Upper lobe of right lung (tissue), 1 donor: ENCODE results near the gene PTBP2. TPM values are rescaled to one million over a fixed set of nuclear protein-coding genes. Genes with fewer than 3 reads are reported as not detected.

Experiments
- ATAC-seq: fragments of 200-7000 bp; cut with Tn5 transposase; one replicate; pipeline ENCODE4 v1.9.1; 2020; ENCODE audit warnings: mild to moderate bottlenecking, moderate library complexity
- DNase-seq: peaks from one replicate; pipeline ENCODE4 v3.0.0-alpha.2; 2020
- H3K27ac ChIP-seq: fragments of 200-600 bp; one replicate; pipeline ENCODE4 v1.8.0; 2022
- H3K27me3 ChIP-seq: fragments of 200-600 bp; one replicate; pipeline ENCODE4 v1.8.0; 2022; ENCODE audit warnings: mild to moderate bottlenecking
- H3K36me3 ChIP-seq: fragments of 200-600 bp; one replicate; pipeline ENCODE4 v1.8.0; 2022
- H3K4me1 ChIP-seq: fragments of 200-600 bp; one replicate; pipeline ENCODE4 v1.8.0; 2022
- H3K4me3 ChIP-seq: fragments of 200-600 bp; one replicate; pipeline ENCODE4 v1.8.0; 2022; ENCODE audit warnings: mild to moderate bottlenecking
- H3K9me3 ChIP-seq: fragments of 200-600 bp; one replicate; pipeline ENCODE4 v1.8.0; 2022
- intact Hi-C: fragments of 100-400 bp; cut with DNase I; formaldehyde crosslinking; loops from one replicate; pipeline ENCODE4 v1.11.0; 2022
- total RNA-seq: library from RNA; stranded (reverse); fragmentation: NEBNext Ultra II Directional; extraction: Animal tissue kit (Norgen Biotek cat#: 25700); gene quantifications from one replicate; pipeline ENCODE4 v1.2.1, GENCODE V29; 2021
- TF ChIP-seq, protein P1 (sequence below): fragments of 200-600 bp; IDR thresholded peaks from one replicate; pipeline ENCODE4 v1.8.0; 2022; ENCODE audit warnings: antibody characterized with exemption
- donor health status: DM: no; HTN: yes; CAD: no; lungs with severe emphysema.

Gene PTBP2
- total RNA-seq, 1 donor from 2014 or later: 14.7 TPM

DNA sequence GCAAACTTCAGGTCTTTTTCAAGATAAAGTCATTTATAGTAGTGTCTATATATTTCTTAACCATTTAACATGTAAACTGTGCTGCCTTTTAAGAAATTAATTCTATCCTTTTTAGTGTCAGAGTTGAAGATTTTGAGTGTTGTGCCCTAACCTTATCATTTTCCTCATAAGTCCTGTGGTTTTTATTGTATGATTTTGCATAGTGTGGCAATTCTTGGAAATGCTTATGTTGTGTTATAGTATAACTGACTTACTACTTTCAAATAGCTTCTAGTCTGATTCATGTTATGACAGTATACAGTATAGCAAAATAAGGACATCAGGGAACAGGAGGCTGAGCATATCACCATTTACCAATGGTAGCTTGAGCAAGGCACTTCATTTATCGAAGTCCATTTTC lies 99.1 kb downstream of the PTBP2 start:
- Histone ChIP-seq H3K9me3 (no peaks in the 10 kb centered on the region), H3K27ac (no peak overlapping the region), H3K4me1 (no peaks in the 10 kb centered on the region), H3K4me3 (no peak overlapping the region), H3K36me3 (no peaks in the 10 kb centered on the region), H3K27me3 (no peaks in the 10 kb centered on the region)
- no peak for ATAC-seq
- no peak for DNase-seq
- intact Hi-C loops: no loop called here
- TF ChIP-seq, protein P1, sequence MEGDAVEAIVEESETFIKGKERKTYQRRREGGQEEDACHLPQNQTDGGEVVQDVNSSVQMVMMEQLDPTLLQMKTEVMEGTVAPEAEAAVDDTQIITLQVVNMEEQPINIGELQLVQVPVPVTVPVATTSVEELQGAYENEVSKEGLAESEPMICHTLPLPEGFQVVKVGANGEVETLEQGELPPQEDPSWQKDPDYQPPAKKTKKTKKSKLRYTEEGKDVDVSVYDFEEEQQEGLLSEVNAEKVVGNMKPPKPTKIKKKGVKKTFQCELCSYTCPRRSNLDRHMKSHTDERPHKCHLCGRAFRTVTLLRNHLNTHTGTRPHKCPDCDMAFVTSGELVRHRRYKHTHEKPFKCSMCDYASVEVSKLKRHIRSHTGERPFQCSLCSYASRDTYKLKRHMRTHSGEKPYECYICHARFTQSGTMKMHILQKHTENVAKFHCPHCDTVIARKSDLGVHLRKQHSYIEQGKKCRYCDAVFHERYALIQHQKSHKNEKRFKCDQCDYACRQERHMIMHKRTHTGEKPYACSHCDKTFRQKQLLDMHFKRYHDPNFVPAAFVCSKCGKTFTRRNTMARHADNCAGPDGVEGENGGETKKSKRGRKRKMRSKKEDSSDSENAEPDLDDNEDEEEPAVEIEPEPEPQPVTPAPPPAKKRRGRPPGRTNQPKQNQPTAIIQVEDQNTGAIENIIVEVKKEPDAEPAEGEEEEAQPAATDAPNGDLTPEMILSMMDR: no peak

DNA sequence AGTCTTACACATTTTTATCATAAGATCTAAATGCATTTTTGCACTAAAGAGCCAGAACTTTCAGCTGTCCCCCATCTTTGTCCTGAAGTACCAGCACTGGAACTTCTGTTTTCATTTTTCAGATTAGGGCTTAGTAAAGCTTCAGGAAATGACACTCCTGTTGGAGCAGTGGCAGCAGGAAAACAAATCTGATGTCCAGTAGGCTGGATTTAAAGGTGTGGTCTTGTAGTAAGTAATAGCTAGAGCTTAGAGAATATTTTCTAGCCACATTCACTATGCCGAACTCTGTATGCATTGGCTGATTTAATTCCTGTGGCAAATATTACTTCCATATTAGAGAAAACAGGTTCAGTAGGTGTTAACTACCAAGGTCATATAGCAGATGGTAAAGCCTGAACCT lies 103.6 kb downstream of the PTBP2 start:
- no peak for ATAC-seq

GRCh38 chr1:96825950-96826576 lies 104.5 kb downstream of the PTBP2 start:
- intact Hi-C loops: no loop called here
- DNase-seq (no peak), ATAC-seq (no peak)
- Histone ChIP-seq H3K27ac (no peak overlapping the region), H3K4me3 (no peak overlapping the region), H3K36me3 (no peaks in the 10 kb centered on the region), H3K4me1 (no peaks in the 10 kb centered on the region), H3K27me3 (no peaks in the 10 kb centered on the region), H3K9me3 (no peaks in the 10 kb centered on the region)
- TF ChIP-seq, protein P1: no peak

More for the DNA sequence above, 103.6 kb downstream of the PTBP2 start:
- TF ChIP-seq, protein P1: no peak
- intact Hi-C loops: no loop called here
- no peaks in the 10 kb centered on the region for H3K4me1 ChIP-seq
- no peaks in the 10 kb centered on the region for H3K36me3 ChIP-seq
- H3K27me3 ChIP-seq: no peaks in the 10 kb centered on the region
- no peaks in the 10 kb centered on the region for H3K9me3 ChIP-seq
- no peak for DNase-seq
- no peak overlapping the region for H3K4me3 ChIP-seq
- H3K27ac ChIP-seq: no peak overlapping the region

- no peak for DNase-seq
- H3K36me3 ChIP-seq: no peaks in the 10 kb centered on the region
- H3K4me3 ChIP-seq: no peak overlapping the region
- H3K27ac ChIP-seq: no peak overlapping the region
- TF ChIP-seq, protein P1: no peak
- no peaks in the 10 kb centered on the region for H3K9me3 ChIP-seq
- no peak for ATAC-seq
- no peaks in the 10 kb centered on the region for H3K4me1 ChIP-seq
- intact Hi-C loops: no loop called here
- H3K27me3 ChIP-seq: no peaks in the 10 kb centered on the region
These were observed 111.8 kb downstream of the PTBP2 start for GRCh38 chr1:96833376-96833775.

- intact Hi-C loops: no loop called here
- Histone ChIP-seq H3K4me3 (no peak overlapping the region), H3K36me3 (no peaks in the 10 kb centered on the region), H3K4me1 (no peaks in the 10 kb centered on the region), H3K27me3 (no peaks in the 10 kb centered on the region), H3K9me3 (no peaks in the 10 kb centered on the region), H3K27ac (no peak overlapping the region)
- TF ChIP-seq, protein P1: no peak
- no peak for DNase-seq
- ATAC-seq: no peak
These were observed 113.4 kb downstream of the PTBP2 start for GRCh38 chr1:96834986-96835385.
